Naive thymus-derived CD8-positive, alpha-beta T cell (primary cell): ENCODE data around the gene TMEM143. TPM values are rescaled to one million over a fixed set of nuclear protein-coding genes. Genes with fewer than 3 reads are reported as not detected.
"Not testable (repeated sequence)": the region's sequence is repeated elsewhere in the genome, so short reads cannot be mapped to it uniquely, and the experiment has no call there.

Experiments used
- ATAC-seq, 2 donors: fragments of 150-1000 bp; cut with Tn5 transposase in 1 of 2; sonication (Bioruptor Pico), chemical (Tn5 transposase) in 1 of 2; 1 replicate in 1 of 2; 2 replicates in 1 of 2; pipeline ENCODE4 v1.10.0; 2021; ENCODE audit warnings: mild to moderate bottlenecking in 2 of 2, moderate library complexity in 2 of 2
- POLR2A ChIA-PET: fragments of 350-600 bp; sonication (Branson Sonifier 250); formaldehyde crosslinking; loops from one replicate; lab custom pipeline; 2021; ENCODE audit warnings: antibody characterized with exemption; lab: Charles Lee
- DNase-seq, 10 donors: peaks; one replicate each; pipeline versions ENCODE4 v3.0.0 to v3.0.0-alpha.2; 2020 to 2022
- H3K27ac Mint-ChIP-seq, 10 donors: one replicate each; pipeline ENCODE4 v1.8.0; 2020 to 2022; ENCODE audit warnings: mild to moderate bottlenecking in 10 of 10, mixed read lengths in 10 of 10, moderate library complexity in 4 of 10, inconsistent platforms in 1 of 10
- H3K27me3 Mint-ChIP-seq, 5 donors: one replicate each; pipeline ENCODE4 v1.8.0; 2021 to 2022; ENCODE audit warnings: mixed read lengths in 5 of 5
- H3K36me3 Mint-ChIP-seq, 3 donors: one replicate each; pipeline ENCODE4 v1.8.0; 2020 to 2022; ENCODE audit warnings: mixed read lengths in 3 of 3, mild to moderate bottlenecking in 2 of 3, inconsistent platforms in 1 of 3
- H3K4me1 Mint-ChIP-seq, 4 donors: one replicate each; pipeline ENCODE4 v1.8.0; 2021 to 2022; ENCODE audit warnings: mixed read lengths in 4 of 4
- H3K4me3 Mint-ChIP-seq, 10 donors: one replicate each; pipeline ENCODE4 v1.8.0; 2020 to 2022; ENCODE audit warnings: mild to moderate bottlenecking in 10 of 10, mixed read lengths in 10 of 10, moderate library complexity in 6 of 10, inconsistent platforms in 1 of 10
- H3K9me3 Mint-ChIP-seq, 9 donors: one replicate each; pipeline ENCODE4 v1.8.0; 2020 to 2022; ENCODE audit warnings: mixed read lengths in 9 of 9, mild to moderate bottlenecking in 3 of 9, inconsistent platforms in 1 of 9, moderate library complexity in 1 of 9
- polyA plus RNA-seq, 3 donors: library from polyadenylated mRNA; unstranded; fragments of 300-500 nt; fragmentation: Illumina TruSeq; gene quantifications; one replicate each; pipeline ENCODE4 v1.2.3, GENCODE V29; 2021
- total RNA-seq, 8 experiments: library from RNA in 2 of 8; stranded (reverse) in 2 of 8; gene quantifications; one replicate each; pipeline ENCODE4 v1.2.3 and lab custom pipeline; 2021 to 2026

The TMEM143 gene
- total and polyA plus RNA-seq, 5 experiments from 2014 or later, result 3.9 to 29.4 (median 10.7) TPM

GRCh38 chr19:48386981-48387380, 23.2 kb upstream of the TMEM143 start:
- Mint-ChIP-seq H3K27me3 (no peaks in the 10 kb centered on the region), H3K36me3 (peaks cover 0 to 66% (median 2%) of the 10 kb centered on the region in 3 donors), H3K4me1 (peaks cover 11 to 23% (median 15%) of the 10 kb centered on the region in 4 donors), H3K4me3 (no peak overlapping the region), H3K9me3 (no peaks in the 10 kb centered on the region), H3K27ac (no peak overlapping the region)
- ATAC-seq (no peak), DNase-seq (no peak)
- POLR2A ChIA-PET, result interaction anchor here (0.7 kb wide), 1 partner anchor 203 kb away, joined by 5 read pairs; no protein-coding TSS in a partner anchor

GRCh38 chr19:48385461-48386087, 21.8 kb upstream of the TMEM143 start:
- H3K36me3 Mint-ChIP-seq, result peaks cover 0 to 75% (median 2%) of the 10 kb centered on the region in 3 donors
- H3K4me1 Mint-ChIP-seq, result peaks cover 7 to 13% (median 10%) of the 10 kb centered on the region in 4 donors
- DNase-seq, result no peak
- H3K4me3 Mint-ChIP-seq, result no peak overlapping the region
- H3K9me3 Mint-ChIP-seq, result no peaks in the 10 kb centered on the region
- POLR2A ChIA-PET, result interaction anchor here (0.6 kb wide), 1 partner anchor 14 kb away, joined by 3 read pairs; no protein-coding TSS in a partner anchor
- no peaks in the 10 kb centered on the region for H3K27me3 Mint-ChIP-seq
- peak overlapping the region in 1 of 10 donors; percentile 28 for H3K27ac Mint-ChIP-seq
- ATAC-seq, result no peak

DNA sequence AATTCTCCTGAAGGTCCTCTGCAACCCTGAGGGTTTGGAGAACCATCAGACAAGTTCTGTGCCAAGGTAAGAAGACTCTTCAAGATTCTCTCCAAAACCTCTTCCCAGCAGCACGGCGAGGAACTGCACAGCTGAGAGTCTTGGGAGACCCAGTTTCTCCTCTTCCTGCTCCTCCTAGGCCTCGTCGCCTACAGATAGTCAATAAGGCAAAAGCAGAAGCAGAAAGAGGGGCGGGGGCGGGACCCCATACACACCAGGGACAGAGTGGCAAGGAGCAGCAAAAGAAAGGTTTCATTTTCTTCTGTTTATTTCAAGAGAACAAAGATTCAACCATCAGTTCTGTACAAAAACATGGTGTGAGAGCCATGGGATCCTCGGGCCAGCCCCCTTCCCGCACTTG, 18.5 kb upstream of the TMEM143 start:
- POLR2A ChIA-PET, result no interaction called here
- no peak for ATAC-seq

DNA sequence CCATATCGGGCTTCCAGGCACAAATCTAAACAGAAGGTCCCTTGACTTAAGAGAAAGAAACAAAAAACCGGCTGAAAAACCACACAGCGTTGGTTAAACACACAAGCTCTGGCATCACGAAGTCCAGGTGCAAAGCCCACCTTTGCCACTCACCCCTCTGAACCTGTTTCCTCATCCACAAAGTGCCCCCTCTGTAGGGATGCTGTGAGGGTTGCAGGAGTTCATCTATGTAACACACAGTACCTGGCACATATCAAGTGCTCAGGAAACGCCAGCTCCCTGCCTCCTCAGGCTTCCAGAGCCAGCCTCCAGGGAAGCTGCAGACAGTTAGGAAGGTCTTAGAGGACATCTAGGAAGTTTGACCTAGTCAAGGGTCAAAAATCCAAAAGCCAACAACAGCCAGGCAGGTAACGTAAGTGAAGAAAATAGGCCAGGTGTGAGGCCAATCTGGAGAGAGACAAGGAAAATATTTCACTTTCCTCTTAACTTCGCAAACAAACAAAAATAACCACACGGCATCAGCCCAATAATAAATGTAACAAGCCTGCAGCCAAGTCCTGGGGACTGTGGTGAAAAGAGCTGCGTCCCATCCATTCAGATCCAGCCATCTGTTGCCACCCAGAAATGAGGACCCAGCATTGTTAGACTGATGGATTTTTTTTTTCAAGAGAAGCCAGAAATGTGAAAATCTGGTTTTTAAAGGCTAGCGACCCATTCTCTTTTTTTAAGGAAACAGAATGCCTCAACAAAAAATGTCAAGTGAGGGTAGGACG, 17.6 kb upstream of the TMEM143 start:
- ATAC-seq, result no peak
- POLR2A ChIA-PET, result interaction anchor here (1.8 kb wide), 1 partner anchor 10 kb away, joined by 6 read pairs; the partner anchor contains the start of gene KDELR1
- H3K4me3 Mint-ChIP-seq, result no peak overlapping the region
- peaks cover 0 to 3% (median 1%) of the 10 kb centered on the region in 4 donors for H3K4me1 Mint-ChIP-seq
- H3K9me3 Mint-ChIP-seq, result no peaks in the 10 kb centered on the region
- peak overlapping the region in 2 of 10 donors; percentile 71 to 73 for H3K27ac Mint-ChIP-seq
- no peak for DNase-seq
- peaks cover 0 to 52% (median 2%) of the 10 kb centered on the region in 3 donors for H3K36me3 Mint-ChIP-seq
- no peaks in the 10 kb centered on the region for H3K27me3 Mint-ChIP-seq

More for the DNA sequence above, 18.5 kb upstream of the TMEM143 start:
- no peak for DNase-seq
- Mint-ChIP-seq H3K4me3 (no peak overlapping the region), H3K27ac (peak overlapping the region in 2 of 10 donors; percentile 16 to 77), H3K9me3 (no peaks in the 10 kb centered on the region), H3K4me1 (peaks cover 0 to 4% (median 1%) of the 10 kb centered on the region in 4 donors), H3K36me3 (peaks cover 0 to 60% (median 2%) of the 10 kb centered on the region in 3 donors), H3K27me3 (no peaks in the 10 kb centered on the region)

DNA sequence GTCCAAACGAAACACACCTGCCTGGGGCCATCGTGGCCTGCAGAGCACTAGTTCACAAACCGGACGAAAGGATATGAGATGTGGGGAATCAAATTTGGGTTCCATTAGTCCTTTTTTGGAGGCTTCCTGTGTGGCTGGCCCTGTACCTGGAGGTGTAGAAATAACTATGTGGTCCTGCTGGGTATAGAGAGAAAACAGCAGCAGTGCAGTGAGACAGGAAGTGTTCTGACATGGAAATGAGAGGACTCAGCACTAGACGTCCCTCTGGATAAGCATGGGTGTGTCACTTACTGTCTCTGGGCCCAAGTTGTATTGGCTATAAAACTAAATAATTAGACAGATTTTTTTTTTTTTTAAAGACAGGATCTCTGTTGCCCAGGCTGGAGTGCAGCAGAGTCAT, 15.3 kb upstream of the TMEM143 start:
- H3K4me1 Mint-ChIP-seq, result peaks cover 0 to 3% (median 0%) of the 10 kb centered on the region in 4 donors
- ATAC-seq, result no peak
- POLR2A ChIA-PET, result no interaction called here
- H3K9me3 Mint-ChIP-seq, result no peaks in the 10 kb centered on the region
- H3K27me3 Mint-ChIP-seq, result no peaks in the 10 kb centered on the region
- H3K27ac Mint-ChIP-seq, result peak overlapping the region in 2 of 10 donors; percentile 48 to 55
- peaks cover 0 to 29% (median 0%) of the 10 kb centered on the region in 3 donors for H3K36me3 Mint-ChIP-seq
- H3K4me3 Mint-ChIP-seq, result no peak overlapping the region
- no peak for DNase-seq

GRCh38 chr19:48378194-48378570, 14.4 kb upstream of the TMEM143 start:
- POLR2A ChIA-PET, result no interaction called here
- ATAC-seq, result no peak
- H3K36me3 Mint-ChIP-seq, result peaks cover 0 to 21% (median 0%) of the 10 kb centered on the region in 3 donors

DNA sequence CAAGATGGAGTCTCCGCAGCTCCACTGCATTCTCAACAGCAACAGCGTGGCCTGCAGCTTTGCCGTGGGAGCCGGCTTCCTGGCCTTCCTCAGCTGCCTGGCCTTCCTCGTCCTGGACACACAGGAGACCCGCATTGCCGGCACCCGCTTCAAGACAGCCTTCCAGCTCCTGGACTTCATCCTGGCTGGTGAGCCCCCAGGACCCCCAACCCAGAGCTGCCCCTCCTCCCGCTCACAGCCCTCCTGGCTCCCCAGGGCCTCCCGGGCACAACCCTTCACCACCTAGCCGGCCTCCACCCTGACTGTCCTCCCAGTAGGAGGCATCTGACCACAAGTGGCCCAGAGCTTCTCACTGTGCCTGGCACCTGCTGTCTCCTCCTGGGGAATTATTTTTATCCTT, 9.8 kb upstream of the TMEM143 start:
- H3K9me3 Mint-ChIP-seq, result no peaks in the 10 kb centered on the region
- ATAC-seq, result no peak
- DNase-seq, result no peak
- peak overlapping the region in 1 of 10 donors; percentile 61 for H3K27ac Mint-ChIP-seq
- no peak overlapping the region for H3K4me3 Mint-ChIP-seq
- peaks cover 0 to 3% (median 0%) of the 10 kb centered on the region in 4 donors for H3K4me1 Mint-ChIP-seq
- no peaks in the 10 kb centered on the region for H3K36me3 Mint-ChIP-seq
- H3K27me3 Mint-ChIP-seq, result no peaks in the 10 kb centered on the region
- POLR2A ChIA-PET, result no interaction called here

More at GRCh38 chr19:48378194-48378570, 14.4 kb upstream of the TMEM143 start:
- no peak overlapping the region for H3K4me3 Mint-ChIP-seq
- no peaks in the 10 kb centered on the region for H3K9me3 Mint-ChIP-seq
- no peak overlapping the region for H3K27ac Mint-ChIP-seq
- peaks cover 0 to 3% (median 0%) of the 10 kb centered on the region in 4 donors for H3K4me1 Mint-ChIP-seq
- DNase-seq, result no peak
- H3K27me3 Mint-ChIP-seq, result no peaks in the 10 kb centered on the region

- Mint-ChIP-seq H3K9me3 (no peaks in the 10 kb centered on the region), H3K4me1 (peaks cover 0 to 3% (median 0%) of the 10 kb centered on the region in 4 donors), H3K36me3 (no peaks in the 10 kb centered on the region), H3K4me3 (no peak overlapping the region), H3K27me3 (no peaks in the 10 kb centered on the region), H3K27ac (no peak overlapping the region)
- POLR2A ChIA-PET, result no interaction called here
- DNase-seq (no peak), ATAC-seq (no peak)
These were observed 9.2 kb upstream of the TMEM143 start for GRCh38 chr19:48372904-48373303.

DNA sequence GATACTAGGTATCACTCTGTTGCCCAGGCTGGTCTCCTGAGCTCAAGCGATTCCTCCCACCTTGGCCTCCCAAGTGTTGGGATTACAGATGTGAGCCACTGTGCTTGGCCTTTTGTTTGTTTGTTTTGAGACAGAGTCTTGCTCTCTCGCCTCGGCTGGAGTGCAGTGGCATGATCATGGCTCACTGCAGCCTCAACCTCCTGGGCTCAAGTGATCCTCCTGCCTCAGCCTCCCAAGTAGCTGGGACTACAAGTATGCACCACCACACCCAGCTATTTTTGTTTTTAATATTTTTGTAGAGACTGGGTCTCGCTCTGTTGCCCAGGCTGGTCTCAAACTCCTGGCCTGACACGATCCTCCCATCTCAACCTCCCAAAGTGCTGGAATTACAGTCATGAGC, 8.0 kb upstream of the TMEM143 start:
- H3K9me3 Mint-ChIP-seq, H3K27me3 Mint-ChIP-seq, H3K36me3 Mint-ChIP-seq, H3K27ac Mint-ChIP-seq, ATAC-seq, H3K4me3 Mint-ChIP-seq, H3K4me1 Mint-ChIP-seq, DNase-seq, POLR2A ChIA-PET: not testable (repeated sequence)

DNA sequence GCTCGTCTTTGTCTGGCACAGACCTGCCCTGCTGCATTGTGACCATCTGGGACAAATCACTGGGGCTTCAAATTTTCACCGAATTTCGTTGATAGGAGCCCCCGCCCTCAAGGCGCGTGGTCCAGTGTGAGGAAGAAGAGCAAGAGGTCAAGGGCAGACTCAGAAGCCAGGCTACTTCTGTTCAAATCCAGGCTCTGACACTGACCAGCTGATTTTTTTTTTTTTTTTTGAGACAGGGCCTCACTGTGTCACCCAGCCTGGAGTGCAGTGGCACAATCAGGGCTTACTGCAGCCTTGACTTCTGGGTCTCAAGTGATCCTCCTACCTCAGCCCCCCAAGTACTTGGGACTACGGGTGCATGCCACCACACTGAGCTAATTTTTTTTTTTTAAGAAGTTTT, 7.6 kb upstream of the TMEM143 start:
- H3K27ac Mint-ChIP-seq, result no peak overlapping the region
- POLR2A ChIA-PET, result interaction anchor here (0.7 kb wide), 1 partner anchor 14 kb away, joined by 3 read pairs; no protein-coding TSS in a partner anchor
- no peak for DNase-seq

GRCh38 chr19:48370955-48371354, 7.2 kb upstream of the TMEM143 start:
- peak overlapping the region in 1 of 10 donors; percentile 4 for H3K27ac Mint-ChIP-seq
- H3K9me3 Mint-ChIP-seq, result no peaks in the 10 kb centered on the region
- no peak for DNase-seq
- H3K4me1 Mint-ChIP-seq, result no peaks in the 10 kb centered on the region
- ATAC-seq, result no peak
- H3K36me3 Mint-ChIP-seq, result no peaks in the 10 kb centered on the region
- no peak overlapping the region for H3K4me3 Mint-ChIP-seq
- POLR2A ChIA-PET, result interaction anchor here (0.7 kb wide), 1 partner anchor 14 kb away, joined by 3 read pairs; no protein-coding TSS in a partner anchor
- H3K27me3 Mint-ChIP-seq, result no peaks in the 10 kb centered on the region

More for the DNA sequence above, 7.6 kb upstream of the TMEM143 start:
- no peak for ATAC-seq
- H3K36me3 Mint-ChIP-seq, result no peaks in the 10 kb centered on the region
- H3K9me3 Mint-ChIP-seq, result no peaks in the 10 kb centered on the region
- H3K27me3 Mint-ChIP-seq, result no peaks in the 10 kb centered on the region
- no peak overlapping the region for H3K4me3 Mint-ChIP-seq
- H3K4me1 Mint-ChIP-seq, result peaks cover 0 to 3% (median 0%) of the 10 kb centered on the region in 4 donors

DNA sequence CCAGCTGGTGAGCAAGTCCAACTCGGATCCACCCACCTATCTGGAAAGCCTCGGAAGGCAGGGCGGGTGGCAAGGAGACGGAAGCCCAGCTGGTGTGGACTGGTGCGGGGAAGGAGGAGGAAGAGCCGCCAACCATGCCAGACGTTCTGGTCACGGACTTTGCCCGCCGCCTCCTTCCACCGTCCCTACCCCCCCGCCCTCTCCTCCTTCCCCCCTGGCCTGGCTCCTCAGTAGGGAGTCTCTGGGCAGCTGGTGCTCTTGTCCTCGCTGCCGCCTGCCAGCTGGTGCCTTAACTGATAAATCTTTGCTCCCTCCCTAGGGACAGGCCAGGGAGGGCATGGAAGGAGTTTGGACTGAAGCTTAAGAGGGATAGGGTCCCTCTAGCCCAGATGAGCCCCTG, 5.2 kb upstream of the TMEM143 start:
- ATAC-seq, result no peak
- H3K9me3 Mint-ChIP-seq, result no peaks in the 10 kb centered on the region
- H3K36me3 Mint-ChIP-seq, result no peaks in the 10 kb centered on the region
- no peaks in the 10 kb centered on the region for H3K27me3 Mint-ChIP-seq
- peak overlapping the region in 1 of 10 donors; percentile 29 for H3K27ac Mint-ChIP-seq
- no peak overlapping the region for H3K4me3 Mint-ChIP-seq
- no peak for DNase-seq
- POLR2A ChIA-PET, result no interaction called here
- H3K4me1 Mint-ChIP-seq, result peaks cover 3 to 13% (median 7%) of the 10 kb centered on the region in 4 donors

- POLR2A ChIA-PET, result no interaction called here
- H3K27me3 Mint-ChIP-seq, result no peaks in the 10 kb centered on the region
These were observed 4.1 kb upstream of the TMEM143 start for GRCh38 chr19:48367855-48368254.

More at GRCh38 chr19:48367855-48368254, 4.1 kb upstream of the TMEM143 start:
- no peaks in the 10 kb centered on the region for H3K9me3 Mint-ChIP-seq
- H3K4me1 Mint-ChIP-seq, result peaks cover 8 to 24% (median 11%) of the 10 kb centered on the region in 4 donors
- H3K4me3 Mint-ChIP-seq, result no peak overlapping the region
- peak overlapping the region in 2 of 10 donors; percentile 38 to 43 for H3K27ac Mint-ChIP-seq
- DNase-seq (no peak), ATAC-seq (no peak)
- H3K36me3 Mint-ChIP-seq, result no peaks in the 10 kb centered on the region
